ENCODE results near the gene ZFP36.

DNA sequence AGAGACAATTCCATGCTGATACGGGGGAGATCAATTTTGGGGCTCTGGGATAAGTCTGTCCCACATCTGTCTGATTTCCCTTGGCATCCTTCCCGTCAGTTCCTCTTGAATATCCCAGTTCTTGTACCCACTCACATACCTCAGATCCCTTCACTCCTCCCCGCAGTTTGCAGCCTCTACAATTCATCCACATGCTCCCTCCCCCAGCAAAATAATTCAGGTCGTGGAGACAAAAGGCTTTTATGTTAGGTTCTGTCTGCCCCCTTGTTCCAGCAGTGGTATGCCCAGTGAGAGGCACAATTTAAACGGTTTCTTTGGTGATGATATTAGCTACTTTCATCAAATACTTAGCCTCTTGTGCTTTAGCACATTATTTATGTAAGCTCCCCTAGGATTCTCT is 19.5 kb downstream of the ZFP36 start:
- TF ChIP-seq CTCF (IDR thresholded peaks at IDR 0.05) (no peak), POLR2A (IDR thresholded peaks at IDR 0.05) (no peak), EP300 (IDR thresholded peaks at IDR 0.05) (peak in 1 of 2 donors; percentile 45)
